Bronchial epithelial cell (primary cell): ENCODE results near the gene ZNF862. TPM values are rescaled to one million over a fixed set of nuclear protein-coding genes. Genes with fewer than 3 reads are reported as not detected.

Experiments used
- DNase-seq: peaks from one replicate; pipeline ENCODE4 v3.0.0-alpha.2; 2010; ENCODE audit warnings: low read depth
- FAIRE-seq: peaks from 2 replicates; lab custom pipeline; 2011; peaks lifted over from hg19 to GRCh38; lab: Jason Lieb, UNC
- H3K27me3 ChIP-seq: 2 replicates; pipeline ENCODE4 v1.5.1; 2011; ENCODE audit warnings: low read length; ENCODE audit not compliant: control insufficient read depth, insufficient read depth
- H3K36me3 ChIP-seq: 2 replicates; pipeline ENCODE4 v1.5.1; 2011; ENCODE audit warnings: low read length; ENCODE audit not compliant: control insufficient read depth, insufficient read depth
- H3K4me3 ChIP-seq: 2 replicates; pipeline ENCODE4 v1.5.1; 2011; ENCODE audit warnings: mild to moderate bottlenecking, low read depth, low read length, control low read depth
- total RNA-seq: library from RNA; depleted of rRNA; stranded (reverse); fragments of >200 nt; gene quantifications from 2 replicates; pipeline ENCODE4 v1.2.1, GENCODE V29; 2014
- TF ChIP-seq, protein P1 (sequence below): IDR thresholded peaks from 2 replicates; pipeline ENCODE4 v1.5.1; 2011; ENCODE audit warnings: mild to moderate bottlenecking, moderate library complexity, low read length, control low read depth, inconsistent platforms; ENCODE audit not compliant: insufficient read depth, severe bottlenecking

The ZNF862 gene
- total RNA-seq, 1 donor from 2014 or later = 5.0 TPM

DNA sequence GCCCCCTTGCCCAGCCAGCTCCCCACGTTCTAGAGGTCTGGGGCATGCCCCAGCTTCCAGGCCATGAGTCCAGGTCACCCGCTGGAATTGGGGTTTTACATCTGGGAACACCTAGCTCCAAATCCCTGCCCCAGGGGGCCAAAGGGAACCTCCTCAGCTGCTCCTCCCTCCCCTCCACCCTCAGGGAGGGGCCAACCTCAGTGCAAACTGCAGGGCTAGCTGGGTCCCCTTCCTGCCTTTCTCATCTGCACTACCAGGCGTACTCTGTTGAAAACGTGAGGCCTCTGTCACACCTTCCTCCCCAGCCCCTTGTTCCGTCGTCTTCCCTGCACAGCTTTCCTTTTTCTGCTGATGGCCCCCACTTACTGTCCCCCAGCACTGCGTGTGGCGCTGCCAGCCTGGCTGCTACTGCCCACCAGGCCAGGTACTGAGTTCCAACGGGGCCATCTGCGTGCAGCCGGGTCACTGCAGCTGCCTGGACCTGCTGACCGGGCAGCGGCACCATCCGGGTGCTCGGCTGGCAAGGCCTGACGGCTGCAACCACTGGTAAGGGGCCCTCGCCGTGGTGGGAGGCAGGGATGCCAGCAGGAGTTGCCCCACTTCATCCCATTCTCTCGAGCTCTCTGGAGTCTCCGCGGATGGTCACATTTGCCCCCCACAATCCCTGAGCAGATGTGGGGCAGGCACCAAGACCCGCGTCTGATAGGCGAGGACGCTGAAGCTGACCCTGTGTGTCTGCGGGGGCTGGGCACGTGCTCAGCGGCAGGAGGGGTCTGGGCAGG, 24.7 kb upstream of the ZNF862 start:
- TF ChIP-seq, protein P1, sequence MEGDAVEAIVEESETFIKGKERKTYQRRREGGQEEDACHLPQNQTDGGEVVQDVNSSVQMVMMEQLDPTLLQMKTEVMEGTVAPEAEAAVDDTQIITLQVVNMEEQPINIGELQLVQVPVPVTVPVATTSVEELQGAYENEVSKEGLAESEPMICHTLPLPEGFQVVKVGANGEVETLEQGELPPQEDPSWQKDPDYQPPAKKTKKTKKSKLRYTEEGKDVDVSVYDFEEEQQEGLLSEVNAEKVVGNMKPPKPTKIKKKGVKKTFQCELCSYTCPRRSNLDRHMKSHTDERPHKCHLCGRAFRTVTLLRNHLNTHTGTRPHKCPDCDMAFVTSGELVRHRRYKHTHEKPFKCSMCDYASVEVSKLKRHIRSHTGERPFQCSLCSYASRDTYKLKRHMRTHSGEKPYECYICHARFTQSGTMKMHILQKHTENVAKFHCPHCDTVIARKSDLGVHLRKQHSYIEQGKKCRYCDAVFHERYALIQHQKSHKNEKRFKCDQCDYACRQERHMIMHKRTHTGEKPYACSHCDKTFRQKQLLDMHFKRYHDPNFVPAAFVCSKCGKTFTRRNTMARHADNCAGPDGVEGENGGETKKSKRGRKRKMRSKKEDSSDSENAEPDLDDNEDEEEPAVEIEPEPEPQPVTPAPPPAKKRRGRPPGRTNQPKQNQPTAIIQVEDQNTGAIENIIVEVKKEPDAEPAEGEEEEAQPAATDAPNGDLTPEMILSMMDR = no peak
- FAIRE-seq (no peak), DNase-seq (no peak)
- Histone ChIP-seq H3K27me3 (no peaks in the 10 kb centered on the region), H3K4me3 (no peak overlapping the region), H3K36me3 (no peaks in the 10 kb centered on the region)

DNA sequence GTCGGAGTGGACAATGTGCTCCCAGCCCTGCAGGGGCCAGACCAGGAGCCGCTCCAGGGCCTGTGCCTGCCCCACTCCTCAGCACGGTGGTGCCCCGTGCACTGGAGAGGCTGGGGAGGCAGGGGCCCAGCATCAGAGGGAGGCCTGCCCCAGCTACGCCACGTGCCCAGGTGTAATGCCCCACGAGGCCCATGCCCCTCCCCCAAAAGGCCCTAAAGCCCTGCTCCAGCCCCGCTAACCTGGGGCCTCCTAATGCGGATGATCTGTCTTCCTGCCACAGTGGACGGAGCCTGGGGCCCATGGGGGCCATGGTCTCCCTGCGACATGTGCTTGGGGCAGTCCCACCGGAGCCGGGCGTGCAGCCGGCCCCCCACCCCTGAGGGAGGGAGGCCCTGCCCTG, 23.7 kb upstream of the ZNF862 start:
- no peak for FAIRE-seq
- no peak for DNase-seq
- Histone ChIP-seq H3K4me3 (no peak overlapping the region), H3K27me3 (no peaks in the 10 kb centered on the region), H3K36me3 (no peaks in the 10 kb centered on the region)
- TF ChIP-seq, protein P1 = no peak

DNA sequence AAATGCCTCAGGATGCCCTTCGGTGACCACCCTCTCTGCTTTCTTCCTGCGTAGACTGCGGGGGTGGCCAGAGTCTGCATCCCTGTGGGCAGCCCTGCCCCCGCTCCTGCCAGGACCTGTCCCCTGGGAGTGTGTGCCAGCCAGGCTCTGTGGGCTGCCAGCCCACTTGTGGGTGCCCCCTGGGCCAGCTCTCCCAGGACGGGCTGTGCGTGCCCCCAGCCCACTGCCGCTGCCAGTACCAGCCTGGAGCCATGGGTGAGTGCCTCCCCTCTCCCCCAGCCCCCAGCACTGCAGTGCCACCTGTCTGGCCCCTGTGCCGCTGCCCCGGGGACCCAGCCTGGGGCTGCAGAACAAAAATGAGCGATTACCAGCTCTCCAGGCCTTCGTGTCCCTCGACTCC, 23.1 kb upstream of the ZNF862 start:
- H3K36me3 ChIP-seq = no peaks in the 10 kb centered on the region
- TF ChIP-seq, protein P1 = no peak
- no peak for FAIRE-seq
- no peaks in the 10 kb centered on the region for H3K27me3 ChIP-seq
- no peak overlapping the region for H3K4me3 ChIP-seq
- no peak for DNase-seq

DNA sequence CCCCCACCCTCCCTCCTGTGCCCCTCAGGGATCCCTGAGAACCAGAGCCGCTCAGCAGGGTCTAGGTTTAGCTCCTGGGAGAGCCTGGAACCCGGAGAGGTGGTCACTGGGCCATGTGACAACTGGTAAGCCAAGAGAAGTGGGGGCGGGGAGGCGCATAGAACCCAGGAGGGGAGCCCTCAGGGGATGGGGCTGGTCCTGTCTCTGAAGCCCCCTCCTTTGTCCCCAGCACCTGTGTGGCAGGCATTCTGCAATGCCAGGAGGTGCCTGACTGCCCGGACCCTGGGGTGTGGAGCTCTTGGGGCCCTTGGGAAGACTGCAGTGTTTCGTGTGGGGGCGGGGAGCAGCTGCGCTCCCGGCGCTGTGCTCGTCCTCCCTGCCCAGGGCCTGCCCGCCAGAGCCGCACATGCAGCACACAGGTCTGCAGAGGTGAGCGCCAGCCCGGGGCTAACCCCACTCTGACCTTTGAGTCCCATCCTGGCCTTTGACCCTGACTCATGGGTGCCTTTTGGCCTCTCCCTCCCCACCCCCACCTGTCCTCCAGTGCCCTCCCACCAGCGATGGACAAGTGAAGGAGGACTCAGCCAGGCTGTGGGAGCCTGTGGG, 22.4 kb upstream of the ZNF862 start:
- H3K36me3 ChIP-seq = no peaks in the 10 kb centered on the region
- H3K27me3 ChIP-seq = no peaks in the 10 kb centered on the region
- H3K4me3 ChIP-seq = no peak overlapping the region
- TF ChIP-seq, protein P1 = no peak
- DNase-seq (no peak), FAIRE-seq (no peak)

DNA sequence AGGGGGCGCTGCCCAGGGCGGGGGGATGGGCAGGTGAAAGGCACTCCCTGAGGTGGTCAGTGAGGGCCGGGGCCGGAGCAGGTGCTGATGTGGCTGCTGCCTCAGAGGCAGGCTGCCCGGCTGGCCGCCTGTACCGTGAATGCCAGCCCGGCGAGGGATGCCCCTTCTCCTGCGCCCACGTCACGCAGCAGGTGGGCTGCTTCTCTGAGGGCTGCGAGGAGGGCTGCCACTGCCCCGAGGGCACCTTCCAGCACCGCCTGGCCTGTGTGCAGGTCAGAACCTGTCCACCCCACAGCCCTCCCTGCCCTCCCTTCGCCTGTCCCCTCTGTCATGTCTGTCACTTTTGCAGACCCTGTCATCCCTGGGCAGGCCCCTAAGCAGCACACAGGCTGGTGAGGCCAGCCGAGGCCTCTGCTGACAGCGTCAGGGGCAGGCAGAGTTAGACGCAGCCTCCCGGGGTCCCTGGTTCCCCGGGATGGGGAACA, 21.9 kb upstream of the ZNF862 start:
- Histone ChIP-seq H3K4me3 (no peak overlapping the region), H3K27me3 (no peaks in the 10 kb centered on the region), H3K36me3 (no peaks in the 10 kb centered on the region)
- FAIRE-seq = no peak
- DNase-seq = no peak
- TF ChIP-seq, protein P1 = no peak
